GM04503 (cell line): ENCODE results near the gene PRKCQ.
"Not testable (repeated sequence)": the region's sequence is repeated elsewhere in the genome, so short reads cannot be mapped to it uniquely, and the experiment has no call there.

Source experiments
- DNase-seq: peaks from one replicate; pipeline ENCODE4 v3.0.0-alpha.2; 2012; ENCODE audit warnings: low read depth

PRKCQ gene

DNA sequence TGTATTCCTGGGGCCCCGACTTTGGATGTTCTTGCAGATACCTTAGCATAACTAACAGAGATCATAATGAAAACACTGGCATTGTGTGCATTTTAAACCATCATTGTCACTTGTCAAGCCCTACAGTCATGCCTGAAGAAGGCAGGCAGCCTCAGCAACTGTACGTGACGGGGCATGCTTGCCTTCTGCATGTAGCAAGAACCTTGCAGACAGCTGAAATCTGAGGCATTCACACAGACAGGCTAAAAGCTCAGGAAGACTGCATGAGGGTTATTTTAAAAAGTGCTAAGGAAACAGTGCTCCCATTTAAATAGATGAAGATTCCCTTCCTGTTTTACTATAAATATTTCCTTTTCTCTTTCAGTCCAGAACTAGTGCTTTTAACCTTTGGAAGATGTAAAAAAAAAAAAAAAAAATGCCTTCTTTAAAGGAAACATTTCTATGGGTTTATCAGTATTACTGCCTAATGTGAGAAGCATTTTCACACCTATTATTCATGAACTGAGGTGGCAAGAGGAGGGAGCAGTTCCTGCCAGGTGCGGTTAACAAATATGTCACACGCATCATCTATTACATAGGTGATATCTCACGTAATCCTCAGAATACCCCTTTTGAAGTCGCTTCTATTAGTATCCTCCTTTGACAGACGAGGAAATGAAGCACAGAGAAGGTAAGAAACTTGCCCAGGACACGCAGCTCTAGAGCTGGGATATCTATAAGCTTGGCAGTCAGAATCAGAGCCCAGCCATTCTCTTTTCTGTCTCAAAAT lies 88.1 kb downstream of the PRKCQ start:
- DNase-seq, result no peak

DNA sequence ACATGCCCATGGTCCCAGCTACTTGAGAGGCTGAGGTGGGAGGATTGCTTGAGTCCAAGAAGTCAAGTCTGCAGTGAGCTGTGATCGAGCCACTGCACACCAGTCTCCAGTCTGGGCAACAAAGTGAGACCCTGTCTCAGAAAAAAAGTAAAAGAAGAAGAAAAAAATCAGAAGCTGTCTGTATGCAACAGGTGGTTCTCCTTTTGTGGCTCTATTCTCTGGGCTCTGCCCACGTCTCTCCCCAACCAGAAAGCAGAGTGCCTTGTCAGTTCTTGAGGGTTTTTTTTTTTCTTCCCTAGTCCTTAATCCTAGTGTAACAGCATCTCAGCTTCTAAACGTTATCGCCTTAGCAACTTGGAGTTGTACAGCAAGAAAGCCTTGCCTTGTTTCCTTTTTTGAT lies 89.5 kb downstream of the PRKCQ start:
- DNase-seq, result no peak

DNA sequence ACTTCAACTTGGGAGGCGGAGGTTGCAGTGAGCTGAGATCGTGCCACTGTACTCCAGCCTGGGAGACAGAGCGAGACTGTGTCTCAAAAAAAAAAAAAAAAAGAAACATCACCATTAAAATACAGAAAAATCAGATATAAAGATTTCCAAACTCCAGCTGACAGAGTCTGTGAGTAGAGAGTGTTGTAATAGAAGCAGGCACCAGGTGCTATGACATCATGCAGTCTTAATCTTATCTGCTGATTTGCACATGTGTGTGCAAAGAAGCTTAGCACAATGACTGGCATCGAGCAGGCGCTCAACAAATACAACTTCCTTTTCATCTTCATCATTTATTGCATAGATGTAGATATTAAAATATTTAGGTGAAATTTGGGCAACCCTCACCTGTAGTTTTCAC lies 92.2 kb downstream of the PRKCQ start:
- DNase-seq, result no peak

DNA sequence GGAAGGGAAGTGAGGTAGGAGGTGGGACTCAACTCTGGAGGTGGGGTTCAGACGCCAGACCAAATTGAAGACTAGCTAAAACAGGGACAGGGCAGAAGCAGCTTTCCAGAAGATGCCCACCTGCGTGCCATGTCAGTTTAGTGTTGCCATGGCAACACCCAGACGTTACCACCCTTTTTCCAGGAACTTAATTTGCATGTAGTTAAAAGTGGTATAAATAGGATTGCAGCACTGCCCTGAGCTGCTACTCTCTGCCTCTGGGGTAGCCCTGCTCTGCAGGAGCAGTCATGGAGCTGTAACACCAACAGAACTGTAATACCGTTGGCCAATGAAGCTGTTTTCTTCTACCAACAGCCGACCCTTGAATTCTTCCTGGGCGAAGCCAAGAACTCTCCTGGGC lies 93.8 kb downstream of the PRKCQ start:
- no peak for DNase-seq

DNA sequence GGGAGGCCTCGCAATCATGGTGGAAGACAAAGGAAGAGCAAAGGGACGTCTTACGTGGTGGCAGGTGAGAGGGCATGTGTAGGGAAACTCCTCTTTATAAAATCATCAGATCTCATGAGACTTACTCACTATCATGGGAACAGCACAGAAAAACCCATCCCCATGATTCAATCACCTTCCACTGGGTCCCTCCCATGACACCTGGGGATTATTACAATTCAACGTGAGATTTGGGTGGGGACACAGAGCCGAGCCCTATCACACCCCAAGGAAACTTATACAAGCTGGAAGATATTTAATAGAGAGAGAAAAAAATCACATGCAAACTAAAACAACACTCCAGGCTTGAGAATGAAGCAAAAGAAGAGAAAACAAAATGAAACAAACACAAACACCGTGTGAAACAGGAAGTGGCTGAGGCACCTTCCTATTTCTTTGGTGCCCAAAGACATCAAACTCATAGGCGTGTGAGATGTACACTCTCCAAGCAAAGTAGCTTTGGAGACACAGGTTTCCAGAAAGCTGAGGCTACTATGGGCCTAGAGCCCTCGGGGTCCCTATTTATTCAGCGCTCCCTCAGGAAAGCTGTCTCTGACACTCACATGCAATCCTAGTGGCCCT lies 97.2 kb downstream of the PRKCQ start:
- no peak for DNase-seq

DNA sequence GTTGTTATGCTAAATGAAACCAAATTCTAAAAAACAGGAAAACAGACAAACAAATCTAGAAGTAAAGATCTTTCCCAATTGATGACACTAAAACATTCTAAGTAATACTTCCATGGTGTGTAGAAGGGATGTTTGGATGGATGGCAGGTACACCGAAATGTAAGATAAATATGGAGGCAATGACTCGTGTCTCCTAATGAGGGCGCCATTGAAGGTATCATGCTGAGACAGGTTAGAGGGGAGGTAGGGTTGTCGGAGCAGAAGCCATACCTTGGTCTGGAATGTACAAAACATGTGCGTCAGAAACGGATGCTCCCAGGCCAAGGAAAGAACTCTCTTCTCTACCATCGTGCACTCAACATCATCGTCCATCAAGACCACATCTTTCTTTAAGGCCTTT lies 101.4 kb downstream of the PRKCQ start:
- no peak for DNase-seq

DNA sequence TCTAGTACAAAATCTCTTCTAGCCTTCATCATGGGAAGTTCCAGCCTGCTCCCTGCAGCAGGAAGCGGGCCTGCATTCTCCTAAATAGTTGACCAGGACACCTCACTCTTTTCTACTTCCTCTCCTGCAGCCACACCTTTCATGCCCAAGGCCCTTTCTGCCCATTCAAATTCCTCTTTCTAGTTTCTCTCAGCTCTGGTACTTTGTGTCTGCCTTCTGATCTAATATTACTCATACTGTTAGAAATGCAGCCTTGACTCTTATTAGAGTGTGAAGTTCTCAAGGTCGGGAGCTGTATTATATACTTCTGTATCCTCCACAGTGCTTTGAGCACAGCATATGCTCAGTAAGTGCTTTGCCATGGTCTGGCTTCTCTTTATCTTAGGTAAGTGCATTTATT lies 103.1 kb downstream of the PRKCQ start:
- no peak for DNase-seq

DNA sequence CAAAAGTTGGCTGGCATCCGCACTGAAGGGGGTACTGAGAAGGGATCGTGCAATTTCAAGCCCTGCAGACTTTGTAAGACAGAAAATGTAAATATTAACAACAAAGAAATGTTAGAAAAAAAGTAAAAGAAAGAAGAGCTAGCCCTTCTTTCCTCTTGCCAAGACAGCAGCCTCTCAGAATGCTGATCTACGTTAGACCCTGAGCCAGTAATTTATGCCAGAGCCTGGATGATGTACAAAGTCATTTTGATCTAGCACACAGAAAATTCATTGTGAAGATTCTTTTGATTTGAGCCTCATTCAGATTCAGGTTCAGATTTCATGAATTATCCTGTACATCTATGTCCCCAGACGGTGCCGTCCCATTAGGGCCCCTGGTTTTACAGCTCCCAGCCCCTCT lies 105.2 kb downstream of the PRKCQ start:
- no peak for DNase-seq

DNA sequence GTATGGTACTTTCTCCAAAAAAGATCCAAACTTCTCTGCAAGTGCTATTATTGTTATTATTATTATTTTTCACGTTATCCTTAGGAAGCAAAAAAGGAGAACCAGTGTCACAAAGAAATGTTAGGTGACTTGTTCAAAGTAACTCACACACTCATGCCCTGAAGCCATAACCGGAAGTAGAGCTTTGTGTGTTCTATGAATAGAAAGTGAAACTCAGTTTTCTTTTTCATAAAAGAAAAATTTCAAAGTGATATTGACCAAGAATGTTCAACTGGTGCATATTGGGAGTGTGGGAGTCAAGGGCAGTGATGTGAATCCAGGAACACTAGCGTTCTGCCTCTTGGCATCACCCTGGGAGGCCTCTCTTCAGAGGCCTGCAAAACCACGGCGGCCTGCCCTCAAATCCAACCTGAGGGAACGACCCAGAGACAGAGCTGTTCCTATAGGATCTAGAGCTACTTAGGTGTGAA lies 106.1 kb downstream of the PRKCQ start:
- DNase-seq, result no peak

DNA sequence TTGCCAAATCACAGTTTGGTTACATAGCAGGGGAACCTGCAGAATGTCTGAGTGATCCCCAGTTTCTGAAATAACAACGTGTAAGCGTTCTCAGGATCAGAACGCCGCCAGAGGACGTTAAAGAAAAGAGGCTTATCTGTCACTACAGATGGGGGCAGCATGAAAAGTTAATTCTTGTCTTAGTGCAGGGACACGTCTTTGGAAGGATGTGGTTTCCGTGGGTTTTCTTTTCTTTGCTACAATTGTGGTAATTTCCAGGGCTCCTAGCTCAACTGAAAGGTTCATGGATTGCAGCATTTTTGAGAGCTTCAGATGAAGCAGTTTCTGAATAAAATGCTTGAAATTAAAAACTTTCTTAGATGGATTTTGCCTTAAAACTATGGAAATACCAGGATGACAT lies 106.6 kb downstream of the PRKCQ start:
- no peak for DNase-seq

DNA sequence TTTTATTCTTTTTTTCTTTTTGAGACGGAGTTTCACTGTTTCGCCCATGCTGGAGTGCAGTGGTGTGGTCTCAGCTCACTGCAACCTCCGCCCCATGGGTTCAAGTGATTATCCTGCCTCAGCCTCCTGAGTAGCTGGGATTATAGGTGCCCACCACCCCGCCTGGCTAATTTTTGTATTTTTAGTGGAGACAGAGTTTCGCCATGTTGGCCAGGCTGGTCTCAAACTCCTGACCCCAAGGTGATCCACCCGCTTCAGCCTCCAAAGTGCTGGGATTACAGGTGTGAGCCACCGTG lies 107.4 kb downstream of the PRKCQ start:
- DNase-seq, result not testable (repeated sequence)

DNA sequence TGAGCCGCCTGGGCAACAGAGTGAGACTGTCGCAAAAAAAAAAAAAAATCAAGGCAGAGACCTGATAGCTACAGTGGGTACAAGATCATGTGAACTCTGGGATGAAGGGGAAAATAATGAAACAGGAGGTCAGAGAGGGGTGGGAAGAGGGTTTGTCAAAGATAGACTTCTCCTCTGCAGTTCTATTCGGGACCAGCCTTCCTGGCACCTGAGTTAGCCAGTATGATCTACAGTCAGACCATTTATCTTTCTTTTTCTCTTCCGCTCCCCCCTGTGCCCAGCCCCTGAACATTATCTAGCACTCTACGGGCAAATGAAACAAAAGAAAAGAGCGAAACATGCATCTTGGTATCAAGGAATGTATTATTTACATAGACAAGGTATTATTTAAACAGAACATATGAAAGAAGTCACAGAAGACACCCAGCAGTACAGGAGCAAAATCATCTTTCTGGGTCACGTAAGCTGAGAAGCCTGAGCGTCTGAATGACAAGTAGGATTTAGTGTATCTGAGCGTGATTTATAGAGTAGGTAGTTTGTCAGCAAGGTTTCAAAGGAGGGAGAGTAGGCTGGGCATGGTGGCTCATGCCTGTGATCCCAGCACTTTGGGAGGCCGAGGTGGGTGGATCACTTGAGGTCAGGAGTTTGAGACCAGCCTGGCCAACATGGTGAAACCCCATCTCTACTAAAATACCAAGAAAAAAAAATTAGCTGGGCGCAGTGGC lies 109.0 kb downstream of the PRKCQ start:
- no peak for DNase-seq

DNA sequence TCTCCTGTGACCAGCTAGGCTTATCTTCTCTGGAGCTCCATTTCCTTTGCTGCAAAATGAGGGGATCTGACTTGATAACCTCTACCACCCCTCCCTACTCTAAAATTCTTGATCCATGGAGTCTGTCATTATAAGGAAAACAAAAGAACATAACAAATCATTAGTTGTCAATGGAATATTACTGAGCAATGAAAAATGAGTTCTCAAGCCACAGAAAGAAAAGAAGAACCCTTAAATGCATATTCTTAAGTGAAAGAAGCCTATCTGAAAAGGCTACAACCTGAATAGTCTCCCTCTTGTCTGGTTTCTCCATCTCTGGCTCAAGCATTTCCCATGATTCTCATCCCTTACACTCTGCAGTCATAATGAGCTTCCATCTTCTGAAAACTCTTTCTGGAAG lies 110.4 kb downstream of the PRKCQ start:
- DNase-seq, result no peak

DNA sequence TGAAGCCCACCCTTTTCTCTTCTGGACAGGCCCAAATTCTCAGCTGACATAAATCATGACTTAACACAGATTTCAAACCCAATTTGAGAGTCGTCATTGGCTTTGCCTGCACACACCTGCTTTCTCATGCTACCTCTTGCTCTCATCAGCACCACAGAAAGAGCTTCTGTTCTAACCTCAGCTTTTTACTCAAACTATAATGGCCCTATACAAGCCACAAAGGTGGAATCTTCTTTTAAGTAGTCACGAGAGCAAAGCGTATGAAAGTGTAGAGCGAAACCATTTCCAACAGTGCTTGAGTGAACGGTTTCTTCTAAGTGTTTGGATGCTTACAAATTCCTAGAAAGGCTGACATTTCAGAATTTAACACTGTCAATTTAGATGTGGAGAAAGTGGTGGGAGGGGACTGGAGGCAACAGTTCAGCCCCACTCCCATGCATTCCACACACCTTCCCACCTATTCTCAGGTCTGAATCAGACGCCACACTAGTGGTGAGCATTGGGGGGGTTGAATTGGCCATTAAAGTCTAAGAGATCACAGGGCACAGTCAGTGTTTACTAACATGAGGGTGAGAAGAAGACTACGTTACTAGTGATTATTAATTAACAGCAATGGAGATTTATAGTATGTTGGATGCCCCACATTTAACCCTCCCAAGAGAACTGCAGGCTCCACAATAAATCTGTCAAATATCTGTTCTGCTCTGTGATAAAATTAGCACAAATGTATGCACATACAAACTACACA lies 114.0 kb downstream of the PRKCQ start:
- DNase-seq, result no peak

DNA sequence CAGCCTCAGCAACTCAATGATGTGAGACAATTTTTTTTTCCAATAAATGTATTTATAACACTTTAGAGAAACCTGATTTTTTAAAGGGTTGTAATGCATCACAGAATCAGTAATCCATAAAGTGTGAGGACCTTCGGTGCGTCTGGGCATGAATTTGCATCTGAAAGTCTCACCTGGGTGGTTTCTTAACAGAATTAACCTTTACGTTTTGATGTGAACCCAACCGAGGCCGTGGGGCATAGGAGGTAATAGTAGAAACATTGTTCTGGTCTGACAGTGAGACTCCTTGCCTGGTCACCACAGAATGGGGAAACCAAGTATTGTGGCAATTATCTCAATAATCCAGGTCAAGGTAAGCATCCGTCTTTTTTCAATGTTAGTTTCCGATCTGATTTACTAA lies 114.6 kb downstream of the PRKCQ start:
- DNase-seq, result no peak

DNA sequence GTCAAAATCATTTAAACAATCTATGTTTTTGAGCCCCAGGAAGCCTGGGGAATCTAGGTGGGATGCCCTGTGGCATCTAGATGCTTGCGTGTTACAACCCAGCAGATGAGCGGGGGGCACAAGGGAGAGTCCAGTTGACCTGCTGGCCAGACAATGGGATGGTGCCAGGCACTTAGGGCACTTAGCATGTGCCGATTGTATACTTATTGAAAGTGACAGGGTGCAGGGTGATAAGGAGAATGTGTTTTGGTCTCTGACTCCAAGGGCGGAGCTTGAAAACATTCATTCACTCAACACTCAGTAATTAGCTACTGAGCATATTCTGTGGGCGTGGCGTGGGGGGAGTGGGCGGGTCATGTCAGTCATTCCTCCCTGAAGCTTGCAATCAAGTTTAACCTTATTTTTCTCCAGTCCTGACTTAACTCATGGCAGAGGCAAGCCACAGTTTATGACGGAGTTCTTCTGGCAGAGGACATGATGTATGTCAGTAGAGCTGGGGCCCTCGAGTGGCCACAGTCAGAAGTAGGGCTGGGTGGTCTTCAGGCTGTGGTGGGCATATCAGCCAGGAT lies 115.1 kb downstream of the PRKCQ start:
- no peak for DNase-seq

DNA sequence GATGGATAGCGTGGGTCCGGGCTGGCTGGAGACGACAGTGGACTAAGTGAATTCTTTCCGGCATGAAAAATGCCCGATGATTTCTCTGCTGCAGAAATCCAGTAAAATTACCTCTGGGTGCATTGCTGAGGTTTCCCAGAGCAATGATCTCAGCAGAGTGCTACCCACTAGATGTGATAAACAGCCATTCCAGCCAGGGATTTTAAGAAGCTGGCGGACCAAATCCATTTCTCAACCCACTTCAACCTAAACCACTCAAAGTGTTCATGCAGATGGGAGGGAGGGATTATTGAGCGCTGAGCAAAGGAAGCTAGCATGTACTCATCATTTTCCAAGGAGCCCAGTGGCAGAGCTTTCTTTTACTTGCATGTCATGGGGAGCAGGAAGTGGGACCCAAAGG lies 116.7 kb downstream of the PRKCQ start:
- DNase-seq, result no peak

DNA sequence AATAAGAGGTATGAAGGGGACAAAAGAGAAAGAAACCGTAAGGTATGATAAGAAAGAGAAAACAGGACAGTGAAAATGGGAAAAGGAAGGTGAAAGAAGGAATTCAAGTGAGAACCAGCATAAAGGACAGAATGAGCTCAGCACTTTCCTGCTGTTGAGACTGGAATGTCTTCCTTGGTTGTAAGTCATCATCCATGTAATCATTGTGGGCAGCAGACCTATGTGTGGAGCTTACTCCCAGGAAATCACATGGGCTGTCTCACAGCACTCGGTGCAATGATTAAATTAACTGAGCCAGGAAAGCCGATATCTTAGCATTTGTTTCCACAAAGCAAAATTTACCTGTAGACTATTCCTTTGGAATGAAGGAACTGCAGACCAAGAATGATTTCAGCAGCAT lies 118.1 kb downstream of the PRKCQ start:
- DNase-seq, result no peak

DNA sequence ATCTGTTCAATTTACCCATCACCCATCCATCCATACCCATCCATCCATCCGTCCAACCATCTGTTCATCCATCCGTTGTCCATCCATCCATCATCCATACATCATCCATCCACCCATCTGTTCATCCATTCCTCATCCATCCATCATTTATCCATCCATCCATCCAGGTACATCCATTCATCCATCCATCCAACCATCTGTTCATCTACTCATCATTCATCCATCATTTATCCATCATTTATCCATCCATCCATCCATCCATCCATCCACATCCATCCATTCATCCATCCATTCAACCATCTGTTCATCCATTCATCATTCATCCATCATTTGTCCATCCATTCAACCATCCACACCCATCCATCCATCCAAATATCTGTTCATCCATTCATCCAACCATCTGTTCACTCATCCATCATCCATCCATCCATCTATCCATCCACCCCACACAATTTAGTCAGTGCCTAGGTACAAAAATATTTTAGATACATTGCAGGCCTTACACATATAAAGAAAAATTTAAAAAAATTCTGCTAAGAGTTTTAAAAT lies 119.1 kb downstream of the PRKCQ start:
- no peak for DNase-seq

DNA sequence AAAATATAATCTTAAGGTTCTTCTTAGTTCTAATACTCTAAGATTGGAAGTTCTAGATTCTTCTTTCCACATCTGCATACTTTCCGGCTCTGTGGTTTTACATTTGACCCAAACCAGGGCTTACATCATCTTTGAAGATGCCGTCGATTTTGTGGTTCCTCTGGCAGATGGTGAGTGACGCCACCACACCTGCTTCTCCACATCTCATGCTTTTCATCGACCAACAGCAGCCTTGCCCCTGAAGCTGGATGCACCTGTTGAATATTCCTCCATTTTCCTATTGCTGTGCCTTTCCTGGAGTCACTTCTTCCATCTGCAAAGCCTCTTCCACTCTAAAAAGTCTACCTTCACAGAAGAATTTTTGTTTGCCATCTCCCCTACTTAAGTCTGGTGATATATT lies 121.3 kb downstream of the PRKCQ start:
- no peak for DNase-seq

DNA sequence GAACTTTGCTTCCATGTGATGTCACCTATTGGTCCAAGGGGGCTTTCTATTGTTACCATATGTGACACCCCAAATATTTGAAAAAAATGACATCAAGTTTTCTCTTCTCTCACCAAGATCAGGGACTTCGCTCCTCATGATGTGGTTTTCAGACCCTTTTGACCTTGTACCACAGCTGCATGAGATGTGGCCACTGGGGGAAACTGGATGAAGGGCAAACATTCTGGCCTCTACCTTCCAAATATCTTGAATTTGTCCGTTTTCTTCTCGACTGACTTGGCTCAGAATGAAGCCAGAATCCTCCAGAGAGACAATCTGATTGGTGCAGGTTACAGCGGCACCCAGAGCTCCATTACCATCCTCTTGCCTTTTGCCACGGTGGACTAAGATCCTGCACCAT lies 122.7 kb downstream of the PRKCQ start:
- no peak for DNase-seq

DNA sequence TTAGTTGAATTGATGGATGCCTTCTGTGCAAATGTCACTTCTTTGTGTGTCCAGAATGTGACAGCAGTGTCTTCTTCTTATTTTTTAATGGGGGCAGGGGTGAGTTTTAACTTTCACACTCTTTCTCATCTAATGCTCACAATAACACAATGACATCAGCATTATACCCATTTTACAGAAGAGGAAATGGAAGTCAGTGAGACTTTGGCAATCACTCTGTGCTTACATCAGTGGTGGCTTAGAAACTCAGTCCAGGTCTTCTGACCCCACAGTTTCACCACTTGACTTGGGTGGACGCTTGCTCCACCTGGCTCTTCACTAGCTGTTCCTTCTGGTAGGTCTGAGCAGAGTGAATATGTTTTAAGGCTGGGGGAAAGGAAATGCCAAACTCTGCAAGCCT lies 124.0 kb downstream of the PRKCQ start:
- DNase-seq, result no peak
